HPDE6-E6E7 (cell line): ENCODE data around the gene PPP1CA.

Experiments used
- DNase-seq: peaks from one replicate; pipeline ENCODE4 v3.0.0; 2011; ENCODE audit warnings: missing footprints; ENCODE audit errors: extremely low spot score

Gene PPP1CA

DNA sequence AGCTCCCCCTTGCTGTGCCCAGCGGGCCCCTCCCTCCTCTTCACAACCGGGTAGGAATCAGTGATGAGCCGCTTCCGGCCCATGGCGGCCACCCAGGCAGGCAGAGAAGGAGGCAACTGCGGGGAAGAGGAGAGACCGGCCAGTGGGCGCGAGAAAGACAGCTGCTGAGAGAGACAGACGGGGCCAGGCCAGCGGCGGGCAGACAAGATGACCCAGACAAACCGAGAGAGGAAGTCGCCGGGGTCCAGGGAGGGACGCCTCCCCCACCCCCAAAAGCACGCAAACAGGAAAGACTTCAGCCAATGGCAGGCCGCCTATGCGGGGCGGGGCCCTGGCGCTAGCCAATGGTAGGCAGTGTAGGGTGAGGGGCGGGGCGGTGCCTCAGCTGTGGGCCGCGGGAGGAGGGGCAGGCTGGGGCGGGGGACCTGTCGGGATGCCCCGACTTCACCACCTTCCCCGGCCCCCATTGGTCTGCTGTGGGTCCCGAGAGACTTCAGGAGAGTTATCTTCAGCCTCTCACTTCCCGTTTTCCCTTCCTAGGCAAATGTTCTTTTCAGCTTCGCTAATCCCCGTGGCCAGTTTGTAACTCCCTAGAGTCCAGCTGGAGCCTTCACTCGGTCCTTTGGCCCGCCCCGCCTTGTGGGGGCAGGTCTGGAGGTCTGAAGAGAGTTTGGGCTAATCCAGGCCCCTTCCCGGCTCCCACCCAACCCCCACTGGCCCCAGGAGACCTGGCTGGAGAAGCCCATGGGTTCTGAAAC, 48.2 kb downstream of the PPP1CA start, which contains the start of gene POLD4:
POLD4 (minus strand) TSS at position 230 of the 758 bp plus-strand sequence; CDS start at position 83, 147 bp downstream.
- peak; percentile 89 for DNase-seq

DNA sequence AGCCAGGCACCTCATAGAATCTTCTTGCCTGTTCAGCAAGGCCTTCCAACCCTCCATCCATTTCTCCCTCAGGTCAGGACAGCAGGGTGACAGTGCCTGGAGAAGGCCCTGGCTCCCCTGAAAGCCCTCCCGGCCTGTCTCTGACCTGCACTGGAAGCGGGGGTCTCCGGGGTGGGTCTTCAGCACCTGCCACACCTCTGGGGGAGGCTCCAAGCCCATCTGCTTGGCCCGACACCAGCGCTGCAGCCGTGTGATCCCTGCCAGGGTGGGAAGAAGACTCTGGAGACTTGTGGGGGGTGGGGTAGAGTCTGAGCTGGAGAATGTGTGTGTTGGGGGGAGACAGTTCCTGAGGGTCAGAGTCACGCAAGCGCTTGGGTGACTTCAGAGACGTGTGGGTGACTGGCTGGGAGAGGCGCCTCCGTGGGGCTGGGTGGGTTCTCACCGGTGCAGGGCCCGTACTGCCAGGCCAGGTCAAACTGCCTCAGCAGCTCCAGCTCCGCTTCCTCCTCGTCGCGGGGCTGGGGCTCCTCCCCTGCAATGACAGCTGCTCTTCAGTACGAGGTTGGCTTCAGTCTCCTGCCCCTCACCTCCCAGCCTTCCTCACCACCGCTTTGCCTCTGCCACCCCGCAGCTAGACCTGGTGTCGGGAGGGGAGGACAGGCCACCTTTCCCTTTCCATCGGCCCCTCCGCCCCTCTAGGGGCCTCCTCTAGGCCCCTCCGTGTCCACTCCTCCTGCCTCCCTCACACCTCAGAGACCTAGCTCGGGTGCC, 48.9 kb downstream of the PPP1CA start:
- no peak for DNase-seq

DNA sequence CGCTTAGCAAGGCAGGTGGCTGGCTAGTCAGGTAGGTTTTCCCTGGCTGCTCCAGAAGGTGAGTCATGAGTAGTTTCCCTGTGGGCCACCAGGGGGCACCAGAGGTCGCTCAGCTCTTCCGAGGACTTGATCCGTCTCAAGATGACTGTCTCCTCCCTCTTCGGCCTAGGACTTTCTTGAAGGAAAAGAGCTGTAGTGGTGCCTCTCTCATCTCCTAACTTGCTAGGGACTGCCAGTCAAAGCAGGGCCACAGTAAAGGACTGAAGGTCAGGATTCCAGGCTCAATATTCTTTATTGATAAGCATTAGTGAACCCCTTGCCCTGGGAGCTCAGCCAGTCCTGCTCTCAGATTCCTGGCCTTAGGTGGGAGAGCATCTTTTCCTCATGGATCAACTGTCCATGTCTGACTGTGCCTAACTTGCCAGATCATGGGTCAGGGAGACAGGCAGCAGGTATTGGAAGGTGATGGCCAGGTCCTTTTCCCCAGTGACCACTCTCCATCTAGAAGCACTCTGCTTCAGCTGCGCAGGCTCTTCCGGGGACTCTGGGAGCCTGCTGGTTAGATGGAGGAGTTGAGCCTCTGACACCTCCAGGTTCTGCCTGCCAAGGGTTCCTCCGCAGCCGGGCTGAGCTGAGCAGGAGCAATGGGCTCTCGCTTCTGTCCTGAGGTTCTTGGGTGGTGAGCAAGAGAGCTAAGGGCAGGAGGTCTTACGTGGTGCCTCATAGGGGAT, 50.2 kb downstream of the PPP1CA start:
- peak; percentile 87 for DNase-seq

DNA sequence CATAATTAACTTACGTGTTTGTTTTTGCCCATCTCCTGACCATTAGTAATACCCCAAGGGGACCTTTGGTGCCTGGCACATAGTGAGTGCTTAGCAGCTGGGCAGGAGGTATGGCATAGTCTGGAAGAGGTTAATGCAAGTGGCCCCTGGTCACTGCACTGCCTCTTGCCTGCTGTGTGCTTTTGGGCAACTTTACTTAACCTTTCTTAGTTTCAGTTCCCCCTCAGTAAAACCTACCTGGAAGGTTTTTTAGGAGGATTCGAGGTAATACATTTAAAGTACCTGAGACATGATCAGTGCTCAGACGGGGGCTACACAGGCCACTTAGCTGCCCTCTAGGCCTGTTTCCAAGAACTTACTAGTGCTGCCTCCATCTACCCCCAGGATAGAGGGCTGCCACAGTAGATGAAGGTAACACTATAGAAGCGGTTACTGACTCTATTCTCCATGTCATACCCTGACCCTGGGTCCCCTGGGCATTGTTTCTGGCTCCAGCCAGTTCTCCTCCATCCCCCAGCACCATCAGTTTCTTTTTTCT, 51.7 kb downstream of the PPP1CA start:
- DNase-seq = no peak

DNA sequence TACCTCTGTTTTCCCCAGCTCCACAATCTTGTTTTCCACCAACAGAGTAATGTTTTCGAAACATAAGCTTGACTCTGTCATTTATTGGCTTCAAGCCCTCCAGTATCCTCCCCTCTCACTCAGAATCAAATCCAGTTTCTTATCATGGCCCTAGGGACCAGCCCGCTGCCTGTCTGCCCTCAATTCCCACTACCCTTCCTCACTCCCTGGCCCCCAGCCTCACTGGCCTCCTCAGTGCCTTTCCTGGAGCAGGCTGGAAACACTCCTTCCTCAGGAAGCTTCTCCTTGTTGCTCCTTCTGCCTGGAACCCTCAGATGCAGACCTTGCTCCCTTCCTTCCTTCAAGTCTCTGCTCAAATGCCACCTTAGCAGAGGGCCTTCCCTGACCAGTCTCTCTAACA, 52.2 kb downstream of the PPP1CA start:
- no peak for DNase-seq

DNA sequence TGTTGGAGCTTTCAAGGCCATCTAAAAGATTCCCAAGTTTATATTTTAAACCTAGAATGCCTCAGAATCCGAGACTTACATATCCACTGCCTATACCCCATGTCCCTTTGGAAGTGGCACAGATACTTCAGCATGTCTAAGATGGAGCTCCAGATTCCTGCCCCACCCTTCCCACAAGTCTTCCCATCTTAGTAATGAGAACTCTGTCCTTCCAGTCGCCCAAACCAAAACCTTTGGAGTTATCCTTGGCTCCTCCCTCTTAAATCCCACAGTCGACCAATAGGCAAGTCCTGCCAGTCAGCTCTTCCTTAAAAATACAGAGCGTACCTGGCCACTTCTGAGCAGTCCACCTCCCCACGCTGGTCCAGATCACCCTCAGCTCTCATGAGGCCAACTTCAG, 52.6 kb downstream of the PPP1CA start:
- DNase-seq = no peak
